HG02970 (cell line): ENCODE results near the gene KRTAP12-4.
"Not testable (repeated sequence)": the region's sequence is repeated elsewhere in the genome, so short reads cannot be mapped to it uniquely, and the experiment has no call there.

Experiments
- ATAC-seq: cut with Tn5 transposase; IDR thresholded peaks from one replicate; pipeline ENCODE4 v1.9.1; 2021; ENCODE audit warnings: mild to moderate bottlenecking, moderate library complexity, moderate number of reproducible peaks; ENCODE audit not compliant: unreplicated experiment, low FRiP score

Gene KRTAP12-4

DNA sequence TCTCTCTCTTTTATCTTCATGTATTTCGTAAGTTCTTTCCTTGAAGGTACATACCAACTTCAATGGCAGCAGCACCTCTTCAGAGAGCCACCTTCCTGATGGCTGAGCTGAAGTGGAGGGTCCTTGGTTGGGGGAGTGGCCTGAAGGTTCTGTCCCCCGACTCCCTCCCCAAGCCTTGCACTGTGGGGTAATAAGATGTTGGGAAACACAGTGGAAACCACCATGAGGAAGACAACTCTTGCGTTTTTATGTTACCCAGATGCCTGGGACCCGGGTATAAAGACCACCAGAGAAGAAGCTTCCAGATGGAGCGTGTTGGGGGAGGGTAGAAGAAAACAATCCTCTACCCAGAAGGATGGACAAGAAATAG is 4.1 kb upstream of the KRTAP12-4 start:
- ATAC-seq, result no peak

GRCh38 chr21:44657635-44658540 is 3.4 kb upstream of the KRTAP12-4 start, which contains the start of gene KRTAP12-3:
KRTAP12-3 (plus strand) TSS chr21:44657932; CDS start chr21:44657980, 48 bp downstream.
- ATAC-seq, result no peak

DNA sequence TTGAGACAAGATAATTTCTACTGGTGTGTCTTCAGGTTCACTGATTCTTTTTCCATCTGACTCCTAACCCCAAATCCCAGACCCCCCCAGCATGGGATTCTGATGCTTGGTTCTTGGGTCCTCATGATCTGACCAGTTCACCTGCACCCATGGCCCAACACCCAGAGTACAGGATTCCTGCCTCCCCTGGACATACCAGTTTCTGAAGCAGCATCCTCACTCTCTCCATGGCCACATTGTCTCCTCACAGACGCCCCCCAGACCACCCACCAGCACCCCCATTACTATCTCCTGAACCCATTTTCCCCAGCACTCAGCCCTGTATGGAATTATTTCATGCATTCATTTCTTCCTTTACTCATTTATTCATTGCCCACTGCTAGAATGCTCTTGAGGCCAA is 2.4 kb upstream of the KRTAP12-4 start:
- no peak for ATAC-seq

GRCh38 chr21:44653656-44654575 is 543 bp downstream of the KRTAP12-4 start:
- ATAC-seq, result no peak

GRCh38 chr21:44653123-44653522 is 1.3 kb downstream of the KRTAP12-4 start:
- no peak for ATAC-seq

DNA sequence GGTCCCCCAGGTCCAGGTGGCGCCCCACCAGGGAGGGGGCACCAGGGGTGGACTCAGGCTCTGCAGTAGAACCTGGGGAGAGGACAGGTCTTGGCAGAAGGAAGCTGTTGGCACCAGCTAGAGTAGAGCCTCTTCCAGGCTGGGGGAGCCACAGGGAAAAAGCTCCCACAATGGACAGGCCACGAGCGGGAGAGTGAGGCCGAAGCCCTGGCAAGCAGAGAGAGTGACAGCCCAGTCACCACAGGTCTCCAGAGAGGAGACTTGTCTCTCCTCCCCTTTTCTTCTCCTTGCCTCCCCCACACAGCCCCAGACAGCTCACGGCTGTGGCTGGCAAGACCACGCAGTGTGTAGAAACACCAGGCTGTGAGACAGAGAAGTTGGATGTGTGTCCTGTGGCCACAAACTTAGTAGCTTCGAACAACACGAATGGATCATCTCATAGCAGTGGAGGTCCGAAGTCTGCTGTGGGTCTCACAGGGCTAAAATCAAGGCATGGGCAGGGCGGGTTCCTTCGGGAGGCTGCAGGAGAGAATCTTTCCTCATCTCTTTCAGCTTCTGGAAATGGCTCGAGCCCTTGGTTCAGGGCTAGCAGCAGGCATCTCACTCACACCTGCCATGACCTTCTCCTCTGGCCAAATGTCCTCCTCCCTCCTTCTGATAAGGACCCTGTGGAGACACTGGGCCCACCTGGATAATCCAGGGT is 3.3 kb downstream of the KRTAP12-4 start:
- ATAC-seq, result no peak

DNA sequence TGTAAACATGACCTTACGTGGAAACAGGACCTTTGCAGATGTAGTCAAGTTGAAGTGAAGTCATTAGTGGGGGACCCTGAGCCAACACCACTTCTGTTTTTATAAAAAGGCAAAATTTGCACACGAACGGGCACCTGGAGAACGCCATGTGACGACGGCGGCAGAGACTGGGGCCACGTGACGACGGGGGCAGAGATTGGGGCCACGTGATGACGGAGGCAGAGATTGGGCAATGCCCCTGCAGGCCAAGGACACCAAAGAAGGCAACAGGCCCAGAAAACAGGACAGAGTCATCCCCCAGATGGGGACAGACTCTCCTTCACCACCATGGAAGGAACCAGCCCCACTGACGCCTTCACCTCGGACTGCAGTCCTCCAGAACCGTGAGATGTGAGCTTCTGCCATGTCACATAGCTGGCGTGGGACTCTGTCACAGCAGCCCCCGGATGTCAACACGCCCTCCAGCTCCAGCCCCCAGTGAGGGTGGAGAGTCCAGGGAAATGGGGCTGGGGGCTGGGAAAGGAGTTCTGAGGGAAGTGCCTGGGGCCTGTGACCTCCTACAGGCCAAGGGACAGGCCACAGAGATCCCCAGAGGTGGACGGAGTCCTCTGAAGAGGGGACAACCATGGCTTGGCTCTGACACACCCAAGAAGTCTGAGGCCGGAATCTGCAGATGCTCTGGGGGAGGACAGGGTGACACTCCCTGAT is 4.0 kb downstream of the KRTAP12-4 start:
- no peak for ATAC-seq

DNA sequence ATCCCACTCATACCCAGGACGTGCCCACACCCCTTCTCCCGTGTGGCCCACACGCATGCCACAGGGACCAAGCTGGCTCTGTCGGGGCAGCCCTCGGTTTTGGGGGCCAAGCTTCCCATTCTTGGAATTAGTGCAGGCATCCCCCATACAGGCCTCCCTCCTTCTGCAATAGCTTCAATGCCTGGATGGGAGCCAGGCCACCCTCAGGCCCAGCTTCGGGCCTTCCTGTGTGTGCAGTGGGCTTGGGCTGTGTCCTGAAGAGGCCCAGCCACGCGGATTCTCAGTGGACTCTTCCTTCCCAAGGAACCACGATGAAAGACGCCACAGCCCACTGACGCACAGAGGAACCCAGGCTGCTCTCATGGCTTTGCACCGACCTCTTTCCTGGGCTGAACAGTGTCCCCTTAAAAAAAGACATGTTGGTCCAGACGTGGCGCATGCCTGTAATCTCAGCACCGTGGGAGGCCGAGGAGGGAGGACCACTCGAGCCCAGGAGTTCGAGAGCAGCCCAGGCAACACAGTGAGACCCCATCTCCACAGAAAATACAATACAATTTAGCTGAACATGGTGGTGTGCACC is 4.8 kb downstream of the KRTAP12-4 start:
- no peak for ATAC-seq

DNA sequence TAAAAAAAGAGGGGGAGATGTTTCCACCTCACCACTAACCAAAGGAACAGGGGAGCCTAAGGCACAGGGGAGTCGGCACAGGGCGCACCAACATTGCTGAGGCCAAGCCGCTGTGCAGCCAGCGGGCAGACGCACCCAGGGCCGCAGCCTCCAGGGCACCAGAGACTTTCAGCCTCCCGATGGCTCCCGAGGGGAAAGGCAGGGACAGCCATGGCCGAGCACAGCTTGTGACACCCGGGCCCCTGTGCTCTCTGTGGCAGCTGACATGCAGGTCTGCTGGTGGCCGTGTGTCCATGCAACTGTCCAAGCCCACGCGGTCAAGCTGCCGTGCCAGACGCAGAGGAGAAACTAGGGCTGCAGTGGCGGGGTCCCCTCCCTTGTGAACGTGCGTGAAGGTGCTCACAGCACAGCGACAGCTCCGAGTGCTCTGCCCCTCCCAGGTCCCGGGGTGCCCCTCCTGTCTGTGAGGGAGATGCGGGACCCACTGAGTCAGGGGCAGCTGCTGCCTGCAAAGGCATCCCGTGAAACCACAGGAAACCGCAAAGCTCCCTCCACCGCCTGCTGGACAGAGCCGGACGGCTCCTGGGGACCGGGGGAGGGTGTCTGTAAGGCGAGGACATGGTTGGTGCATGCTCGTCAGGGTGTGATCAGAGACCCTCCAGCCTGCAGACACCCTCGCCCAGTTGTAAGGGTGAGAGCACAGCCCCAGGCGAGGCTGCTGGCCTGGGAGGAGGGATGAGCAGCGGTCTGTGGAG is 5.7 kb downstream of the KRTAP12-4 start:
- no peak for ATAC-seq

- no peak for ATAC-seq
Observed at GRCh38 chr21:44647222-44647552, 7.3 kb downstream of the KRTAP12-4 start.

- ATAC-seq, result not testable (repeated sequence)
Observed at GRCh38 chr21:44646366-44647221, 7.9 kb downstream of the KRTAP12-4 start, which contains the start of gene KRTAP10-11. KRTAP10-11 (plus strand) TSS chr21:44646414; CDS start chr21:44646459, 45 bp downstream.

DNA sequence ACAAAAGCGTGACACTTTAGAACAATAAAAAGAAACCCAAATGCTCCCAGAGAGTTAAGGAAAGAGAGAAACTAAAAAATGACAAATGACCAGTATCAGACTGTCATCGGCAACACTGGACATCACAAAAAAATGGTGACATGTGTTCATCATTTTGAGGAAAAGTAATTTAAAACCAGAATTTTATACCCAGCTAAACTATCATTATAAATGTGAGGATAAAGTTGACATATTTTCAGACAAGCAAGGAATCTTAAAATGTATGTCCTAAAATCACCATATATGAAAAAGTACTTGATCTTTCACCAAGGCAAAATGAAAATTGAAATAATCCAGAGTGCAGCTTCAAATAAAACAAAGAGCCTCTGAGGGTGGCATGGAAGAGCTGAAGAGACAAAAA is 9.6 kb downstream of the KRTAP12-4 start:
- ATAC-seq, result no peak

DNA sequence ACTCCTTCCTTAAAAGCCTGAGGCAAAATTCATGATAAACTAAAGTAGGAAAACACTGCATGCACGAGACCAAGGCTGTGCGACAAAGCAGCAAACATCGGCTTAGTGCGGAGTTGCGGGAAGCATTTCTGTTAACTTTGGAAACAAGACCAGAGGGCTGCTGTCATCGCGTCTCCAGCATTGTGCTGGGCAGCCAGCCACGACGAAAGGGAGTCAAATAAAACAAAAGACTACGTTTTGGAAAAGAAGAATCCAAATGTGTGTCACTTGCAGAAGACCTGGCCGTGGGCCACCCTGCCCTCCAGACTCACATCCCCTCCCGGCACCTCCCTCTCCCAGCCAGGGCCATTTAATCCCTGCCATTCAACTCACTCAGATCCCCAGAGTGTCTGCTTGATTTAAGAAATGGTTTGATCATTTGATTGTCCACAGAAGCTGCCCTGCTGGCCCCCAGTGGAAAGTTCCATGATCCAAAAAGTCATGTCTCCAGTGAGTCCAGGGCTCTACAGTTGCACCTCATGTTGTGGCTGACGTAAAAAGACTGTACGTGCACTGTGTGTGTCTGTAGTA is 10.6 kb downstream of the KRTAP12-4 start:
- ATAC-seq, result no peak

- no peak for ATAC-seq
Observed at GRCh38 chr21:44640761-44641160, 13.7 kb downstream of the KRTAP12-4 start.

GRCh38 chr21:44639331-44639655 is 15.2 kb downstream of the KRTAP12-4 start:
- no peak for ATAC-seq

GRCh38 chr21:44638506-44639330 is 15.7 kb downstream of the KRTAP12-4 start:
- not testable (repeated sequence) for ATAC-seq

- not testable (repeated sequence) for ATAC-seq
Observed at GRCh38 chr21:44637851-44638348, 16.6 kb downstream of the KRTAP12-4 start.
